SK-N-SH (cell line): ENCODE data around the gene KLHDC8B. TPM values are rescaled to one million over a fixed set of nuclear protein-coding genes. Genes with fewer than 3 reads are reported as not detected.

Experiments used
- CTCF ChIA-PET: fragments of 300-600, 350-600 bp; formaldehyde crosslinking; extraction: SDS; loops from one replicate; lab custom pipeline; 2021; lab: Yijun Ruan, JAX
- POLR2A ChIA-PET: fragments of 350-600 bp; sonication (Branson Sonifier 250); formaldehyde crosslinking; extraction: SDS; loops from one replicate; lab custom pipeline; 2020; ENCODE audit warnings: antibody characterized with exemption, inconsistent platforms; lab: Yijun Ruan, JAX
- DNase-seq: peaks from one replicate; pipeline ENCODE4 v3.0.0; 2012
- H2AFZ ChIP-seq: fragments of 200-600 bp; sonication (generic); 2 replicates; pipeline ENCODE4 v1.8.1; 2016; ENCODE audit warnings: antibody characterized with exemption, mild to moderate bottlenecking, low read depth
- H3F3A ChIP-seq: fragments of 200-600 bp; sonication (generic); replicated peaks from 2 replicates; pipeline ENCODE3; 2016; ENCODE audit warnings: antibody characterized with exemption, mild to moderate bottlenecking; ENCODE audit not compliant: insufficient read depth
- H3K27ac ChIP-seq, 2 experiments: fragments of 200-500 bp in 1 of 2; fragments of 200-600 bp in 1 of 2; sonication (Bioruptor generic) in 1 of 2; sonication (generic), shearing (Covaris generic) in 1 of 2; 2 replicates each; pipeline versions ENCODE4 v1.5.1 to v1.6.1; 2014 to 2016; ENCODE audit warnings: low read depth in 2 of 2, inconsistent platforms in 1 of 2, low read length in 1 of 2, mild to moderate bottlenecking in 1 of 2, mixed read lengths in 1 of 2
- H3K27me3 ChIP-seq: fragments of 200-600 bp; sonication (generic), shearing (Covaris generic); 2 replicates; pipeline ENCODE4 v1.6.1; 2016; ENCODE audit warnings: mixed run types; ENCODE audit not compliant: insufficient read depth
- H3K36me3 ChIP-seq, 2 experiments: fragments of 200-500 bp in 1 of 2; fragments of 200-600 bp in 1 of 2; sonication (Bioruptor generic) in 1 of 2; sonication (generic) in 1 of 2; replicated peaks in 1 of 2; 2 replicates each; pipeline versions ENCODE3 to v1.5.1; 2014 to 2016; ENCODE audit warnings: low read length in 1 of 2, mild to moderate bottlenecking in 1 of 2; ENCODE audit not compliant: insufficient read depth in 2 of 2, control insufficient read depth in 1 of 2
- H3K4me1 ChIP-seq, 2 experiments: fragments of 200-500 bp in 1 of 2; fragments of 200-600 bp in 1 of 2; sonication (Bioruptor generic) in 1 of 2; sonication (generic), shearing (Covaris generic) in 1 of 2; 2 replicates each; pipeline versions ENCODE4 v1.5.1 to v1.6.1; 2014 to 2016; ENCODE audit warnings: low read depth in 1 of 2, low read length in 1 of 2, mixed run types in 1 of 2; ENCODE audit not compliant: insufficient read depth in 2 of 2, control insufficient read depth in 1 of 2
- H3K4me2 ChIP-seq: fragments of 200-600 bp; sonication (generic), shearing (Covaris generic); 2 replicates; pipeline ENCODE4 v1.6.1; 2017; ENCODE audit warnings: mixed run types
- H3K4me3 ChIP-seq, 2 experiments: fragments of 200-500 bp in 1 of 2; fragments of 200-600 bp in 1 of 2; sonication (Bioruptor generic) in 1 of 2; sonication (generic), shearing (Covaris generic) in 1 of 2; 2 replicates each; pipeline versions ENCODE4 v1.5.1 to v1.8.1; 2014 to 2016; ENCODE audit warnings: low read depth in 2 of 2, inconsistent platforms in 1 of 2, low read length in 1 of 2, mild to moderate bottlenecking in 1 of 2, mixed read lengths in 1 of 2, moderate library complexity in 1 of 2
- H3K79me2 ChIP-seq: fragments of 200-600 bp; sonication (generic); 2 replicates; pipeline ENCODE4 v1.8.1; 2017; ENCODE audit warnings: mild to moderate bottlenecking; ENCODE audit not compliant: insufficient read depth
- H3K9ac ChIP-seq: fragments of 200-600 bp; sonication (generic); 2 replicates; pipeline ENCODE4 v1.6.1; 2017; ENCODE audit warnings: mixed run types
- H3K9me2 ChIP-seq: fragments of 200-600 bp; sonication (generic); 2 replicates; pipeline ENCODE4 v1.6.1; 2017; ENCODE audit warnings: mixed run types
- H3K9me3 ChIP-seq: fragments of 200-600 bp; sonication (generic); 2 replicates; pipeline ENCODE4 v1.6.1; 2017; ENCODE audit warnings: mixed run types, mild to moderate bottlenecking, moderate library complexity
- H4K20me1 ChIP-seq: fragments of 200-600 bp; sonication (generic); 2 replicates; pipeline ENCODE4 v1.6.1; 2017; ENCODE audit warnings: mild to moderate bottlenecking, mixed run types; ENCODE audit not compliant: insufficient read depth
- CHD2 ChIP-seq: fragments of 150-350 bp; IDR thresholded peaks from 2 replicates; pipeline ENCODE4 v1.6.1; 2018; ENCODE audit warnings: low read length; ENCODE audit not compliant: partially characterized antibody
- FOSL2 ChIP-seq: IDR thresholded peaks from 2 replicates; pipeline ENCODE4 v1.4.0; 2012; ENCODE audit warnings: low read depth, mild to moderate bottlenecking, moderate library complexity, borderline replicate concordance
- FOXJ3 ChIP-seq: sonication (generic); formaldehyde crosslinking; IDR thresholded peaks from 2 replicates; pipeline ENCODE4 v1.5.1; 2020; ENCODE audit warnings: mild to moderate bottlenecking, missing genetic modification reagents
- FOXM1 ChIP-seq: IDR thresholded peaks from 2 replicates; pipeline ENCODE4 v1.4.0; 2012; ENCODE audit warnings: low read depth, mild to moderate bottlenecking
- GABPA ChIP-seq: IDR thresholded peaks from 2 replicates; pipeline ENCODE4 v1.4.0; 2012; ENCODE audit warnings: low read depth, mild to moderate bottlenecking
- GATA2 ChIP-seq: sonication (generic); formaldehyde crosslinking; IDR thresholded peaks from 2 replicates; pipeline ENCODE4 v1.5.0; 2020; ENCODE audit warnings: mild to moderate bottlenecking, missing genetic modification reagents
- MEF2A ChIP-seq: IDR thresholded peaks from 2 replicates; pipeline ENCODE4 v1.4.0; 2012; ENCODE audit warnings: low read depth, borderline replicate concordance
- RAD21 ChIP-seq: IDR thresholded peaks from 2 replicates; pipeline ENCODE4 v1.6.1; 2012; ENCODE audit warnings: mild to moderate bottlenecking, low read length
- RFX5 ChIP-seq: IDR thresholded peaks from 2 replicates; pipeline ENCODE4 v1.6.1; 2012; ENCODE audit warnings: mild to moderate bottlenecking, improper control_type of control experiment, low read length
- TAF1 ChIP-seq: IDR thresholded peaks from 2 replicates; pipeline ENCODE4 v1.6.1; 2012; ENCODE audit warnings: low read depth, mild to moderate bottlenecking, low read length, moderate library complexity, borderline replicate concordance
- TCF12 ChIP-seq: IDR thresholded peaks from 2 replicates; pipeline ENCODE4 v1.4.0; 2012
- WGBS: methylation state at CpG from one replicate; pipeline ENCODE4 v1.1.6; 2017; ENCODE audit warnings: low lambda C conversion rate; 5-methylcytosine and 5-hydroxymethylcytosine counted together
- polyA plus RNA-seq, 3 experiments: library from polyadenylated mRNA; depleted of rRNA; stranded (reverse); fragments of >200 nt; gene quantifications; 2 replicates each; pipeline ENCODE4 v1.2.3, GENCODE V29; 2012
- TF ChIP-seq, protein P1 (sequence below): fragments of 150-350 bp; IDR thresholded peaks from 2 replicates; pipeline ENCODE4 v1.6.1; 2017; ENCODE audit warnings: antibody characterized with exemption, low read length, low read depth, borderline replicate concordance
- TF ChIP-seq, protein P2 (sequence below): IDR thresholded peaks from 2 replicates; pipeline ENCODE4 v1.4.0; 2012; ENCODE audit warnings: low read depth
- TF ChIP-seq, protein P3 (sequence below): IDR thresholded peaks from 2 replicates; pipeline ENCODE4; 2012

Gene KLHDC8B
- polyA plus RNA-seq, 1 of the 3 experiments (the other 2 are of a cell fraction), result 35.3 TPM

DNA sequence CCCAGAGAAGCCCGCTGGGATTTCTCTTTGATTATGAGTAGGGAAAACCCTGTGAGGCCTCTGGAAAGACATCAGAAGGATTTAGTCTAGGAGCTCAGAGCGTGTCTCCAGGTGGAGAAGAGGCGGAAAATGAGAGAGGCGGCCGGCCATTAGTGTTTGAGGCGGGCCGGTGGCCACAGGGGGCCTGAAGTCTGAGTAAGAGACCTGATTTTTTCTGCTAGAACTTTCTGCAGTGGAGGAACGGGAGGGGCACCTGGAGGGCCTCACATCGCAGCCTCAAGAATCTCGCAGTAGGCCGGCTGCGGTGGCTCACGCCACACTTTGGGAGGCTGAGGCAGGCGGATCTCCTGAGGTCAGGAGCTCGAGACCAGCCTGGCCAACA lies 28.5 kb downstream of the KLHDC8B start:
- Histone ChIP-seq H4K20me1 (no peaks in the 10 kb centered on the region), H3K27me3 (no peaks in the 10 kb centered on the region), H3K4me3 (no peak overlapping the region), H3K79me2 (no peaks in the 10 kb centered on the region), H3K9me3 (no peaks in the 10 kb centered on the region), H3K36me3 (no peaks in the 10 kb centered on the region), H3K9me2 (no peaks in the 10 kb centered on the region), H3K9ac (no peak overlapping the region), H3K4me2 (no peak overlapping the region), H3F3A (no peaks in the 10 kb centered on the region), H2AFZ (no peak overlapping the region), H3K4me1 (no peaks in the 10 kb centered on the region), H3K27ac (no peak overlapping the region)
- 89% methylated on average over 13 of the region's 15 CpGs for WGBS
- ChIA-PET CTCF (no interaction called here), POLR2A (no interaction called here)
- no peak for DNase-seq
- no peak for TF ChIP-seq GATA2 (CRISPR knock-in tag)
- TF ChIP-seq CHD2, result no peak
- no peak for TF ChIP-seq GABPA
- TF ChIP-seq, protein P1, sequence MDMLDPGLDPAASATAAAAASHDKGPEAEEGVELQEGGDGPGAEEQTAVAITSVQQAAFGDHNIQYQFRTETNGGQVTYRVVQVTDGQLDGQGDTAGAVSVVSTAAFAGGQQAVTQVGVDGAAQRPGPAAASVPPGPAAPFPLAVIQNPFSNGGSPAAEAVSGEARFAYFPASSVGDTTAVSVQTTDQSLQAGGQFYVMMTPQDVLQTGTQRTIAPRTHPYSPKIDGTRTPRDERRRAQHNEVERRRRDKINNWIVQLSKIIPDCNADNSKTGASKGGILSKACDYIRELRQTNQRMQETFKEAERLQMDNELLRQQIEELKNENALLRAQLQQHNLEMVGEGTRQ, result no peak
- TF ChIP-seq TCF12, result no peak
- TF ChIP-seq RFX5, result no peak
- TF ChIP-seq, protein P2, sequence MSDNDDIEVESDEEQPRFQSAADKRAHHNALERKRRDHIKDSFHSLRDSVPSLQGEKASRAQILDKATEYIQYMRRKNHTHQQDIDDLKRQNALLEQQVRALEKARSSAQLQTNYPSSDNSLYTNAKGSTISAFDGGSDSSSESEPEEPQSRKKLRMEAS, result no peak
- TF ChIP-seq RAD21, result no peak

DNA sequence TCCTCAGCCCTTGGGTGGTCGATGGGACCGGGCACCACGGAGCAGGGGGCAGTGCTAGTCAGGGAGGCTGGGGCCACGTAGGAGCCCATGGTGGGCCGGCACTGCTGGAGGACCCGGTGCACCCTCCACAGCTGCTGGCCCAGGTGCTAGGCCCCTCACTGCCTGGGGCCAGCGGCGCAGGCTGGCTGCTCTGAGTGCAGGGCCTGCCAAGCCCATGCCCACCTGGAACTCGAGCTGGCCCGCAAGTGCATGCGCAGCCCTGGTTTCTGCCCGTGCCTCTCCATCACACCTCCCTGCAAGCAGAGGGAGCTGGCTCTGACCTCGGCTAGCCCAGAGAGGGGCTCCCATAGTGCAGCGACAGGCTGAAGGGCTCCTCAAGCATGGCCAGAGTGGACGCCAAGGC lies 42.1 kb downstream of the KLHDC8B start:
- POLR2A ChIA-PET, result no interaction called here
- Histone ChIP-seq H3K79me2 (no peaks in the 10 kb centered on the region), H3K9me2 (no peaks in the 10 kb centered on the region), H2AFZ (no peak overlapping the region), H3K9me3 (no peaks in the 10 kb centered on the region), H3K9ac (no peak overlapping the region), H3K4me1 (peaks cover 0 to 2% of the 10 kb centered on the region in 2 experiments; a peak in 1 of 4 replicates), H3K4me3 (no peak overlapping the region), H3K4me2 (no peak overlapping the region), H4K20me1 (no peaks in the 10 kb centered on the region), H3F3A (no peaks in the 10 kb centered on the region), H3K27me3 (no peaks in the 10 kb centered on the region), H3K27ac (no peak overlapping the region), H3K36me3 (no peaks in the 10 kb centered on the region)
- 83% methylated on average over 3 of the region's 15 CpGs for WGBS
- DNase-seq, result no peak
- CTCF ChIA-PET, result interaction anchor here (1.3 kb wide), 1 partner anchor 27 kb away, joined by 3 read pairs; no protein-coding TSS in a partner anchor
- TF ChIP-seq FOXJ3 (CRISPR knock-in tag) (no peak), CHD2 (no peak), FOSL2 (no peak), FOXM1 (no peak), TAF1 (no peak), MEF2A (no peak), RFX5 (no peak)
- TF ChIP-seq, protein P3, sequence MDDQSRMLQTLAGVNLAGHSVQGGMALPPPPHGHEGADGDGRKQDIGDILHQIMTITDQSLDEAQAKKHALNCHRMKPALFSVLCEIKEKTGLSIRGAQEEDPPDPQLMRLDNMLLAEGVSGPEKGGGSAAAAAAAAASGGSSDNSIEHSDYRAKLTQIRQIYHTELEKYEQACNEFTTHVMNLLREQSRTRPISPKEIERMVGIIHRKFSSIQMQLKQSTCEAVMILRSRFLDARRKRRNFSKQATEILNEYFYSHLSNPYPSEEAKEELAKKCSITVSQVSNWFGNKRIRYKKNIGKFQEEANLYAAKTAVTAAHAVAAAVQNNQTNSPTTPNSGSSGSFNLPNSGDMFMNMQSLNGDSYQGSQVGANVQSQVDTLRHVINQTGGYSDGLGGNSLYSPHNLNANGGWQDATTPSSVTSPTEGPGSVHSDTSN, result no peak
